BE2C (cell line): Measurements from ENCODE around the gene HMG20B.

Experiments
- DNase-seq: peaks from one replicate; pipeline ENCODE4 v3.0.0-alpha.2; 2020
- H3K27me3 ChIP-seq: fragments of 250-450 bp; sonication (Bioruptor Pico); 2 replicates; pipeline ENCODE4 v1.5.1; 2020; ENCODE audit warnings: mild to moderate bottlenecking
- H3K36me3 ChIP-seq: fragments of 250-450 bp; sonication (Bioruptor Pico); 2 replicates; pipeline ENCODE4 v1.5.1; 2020; ENCODE audit warnings: mild to moderate bottlenecking
- H3K4me1 ChIP-seq: fragments of 250-450 bp; sonication (Bioruptor Pico); 2 replicates; pipeline ENCODE4 v1.5.1; 2020
- H3K4me3 ChIP-seq: 2 replicates; pipeline ENCODE4 v1.5.1; 2011; ENCODE audit warnings: low read depth, low read length
- H3K9me3 ChIP-seq: fragments of 250-450 bp; sonication (Bioruptor Pico); 2 replicates; pipeline ENCODE4 v1.5.1; 2020
- TF ChIP-seq, protein P1 (sequence below): IDR thresholded peaks from 2 replicates; pipeline ENCODE4 v1.5.1; 2012; ENCODE audit warnings: mild to moderate bottlenecking, low read depth, low read length

HMG20B gene

DNA sequence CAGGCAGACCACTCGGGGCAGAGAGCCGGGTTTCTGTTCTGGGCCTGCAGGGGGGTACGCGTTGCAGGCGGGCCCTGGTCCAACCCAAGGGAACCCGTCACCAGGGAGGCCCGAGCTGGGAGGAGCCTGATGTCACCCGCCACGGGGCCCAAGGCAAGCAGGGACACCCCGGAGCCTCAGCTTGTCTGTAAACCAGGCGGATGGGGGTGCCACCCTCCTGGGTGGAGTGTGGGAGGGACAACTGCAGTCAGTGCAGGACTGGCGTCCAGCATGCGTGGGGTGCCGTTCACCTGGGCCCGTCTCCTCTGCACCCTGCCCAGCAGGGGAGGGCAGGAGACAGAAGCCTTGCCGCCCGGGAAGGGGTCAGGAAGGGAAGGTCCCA lies 46.9 kb downstream of the HMG20B start:
- Histone ChIP-seq H3K27me3 (no peaks in the 10 kb centered on the region), H3K36me3 (peaks cover 36% of the 10 kb centered on the region), H3K4me3 (no peak overlapping the region), H3K9me3 (no peaks in the 10 kb centered on the region), H3K4me1 (no peaks in the 10 kb centered on the region)
- TF ChIP-seq, protein P1, sequence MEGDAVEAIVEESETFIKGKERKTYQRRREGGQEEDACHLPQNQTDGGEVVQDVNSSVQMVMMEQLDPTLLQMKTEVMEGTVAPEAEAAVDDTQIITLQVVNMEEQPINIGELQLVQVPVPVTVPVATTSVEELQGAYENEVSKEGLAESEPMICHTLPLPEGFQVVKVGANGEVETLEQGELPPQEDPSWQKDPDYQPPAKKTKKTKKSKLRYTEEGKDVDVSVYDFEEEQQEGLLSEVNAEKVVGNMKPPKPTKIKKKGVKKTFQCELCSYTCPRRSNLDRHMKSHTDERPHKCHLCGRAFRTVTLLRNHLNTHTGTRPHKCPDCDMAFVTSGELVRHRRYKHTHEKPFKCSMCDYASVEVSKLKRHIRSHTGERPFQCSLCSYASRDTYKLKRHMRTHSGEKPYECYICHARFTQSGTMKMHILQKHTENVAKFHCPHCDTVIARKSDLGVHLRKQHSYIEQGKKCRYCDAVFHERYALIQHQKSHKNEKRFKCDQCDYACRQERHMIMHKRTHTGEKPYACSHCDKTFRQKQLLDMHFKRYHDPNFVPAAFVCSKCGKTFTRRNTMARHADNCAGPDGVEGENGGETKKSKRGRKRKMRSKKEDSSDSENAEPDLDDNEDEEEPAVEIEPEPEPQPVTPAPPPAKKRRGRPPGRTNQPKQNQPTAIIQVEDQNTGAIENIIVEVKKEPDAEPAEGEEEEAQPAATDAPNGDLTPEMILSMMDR = no peak
- no peak for DNase-seq

DNA sequence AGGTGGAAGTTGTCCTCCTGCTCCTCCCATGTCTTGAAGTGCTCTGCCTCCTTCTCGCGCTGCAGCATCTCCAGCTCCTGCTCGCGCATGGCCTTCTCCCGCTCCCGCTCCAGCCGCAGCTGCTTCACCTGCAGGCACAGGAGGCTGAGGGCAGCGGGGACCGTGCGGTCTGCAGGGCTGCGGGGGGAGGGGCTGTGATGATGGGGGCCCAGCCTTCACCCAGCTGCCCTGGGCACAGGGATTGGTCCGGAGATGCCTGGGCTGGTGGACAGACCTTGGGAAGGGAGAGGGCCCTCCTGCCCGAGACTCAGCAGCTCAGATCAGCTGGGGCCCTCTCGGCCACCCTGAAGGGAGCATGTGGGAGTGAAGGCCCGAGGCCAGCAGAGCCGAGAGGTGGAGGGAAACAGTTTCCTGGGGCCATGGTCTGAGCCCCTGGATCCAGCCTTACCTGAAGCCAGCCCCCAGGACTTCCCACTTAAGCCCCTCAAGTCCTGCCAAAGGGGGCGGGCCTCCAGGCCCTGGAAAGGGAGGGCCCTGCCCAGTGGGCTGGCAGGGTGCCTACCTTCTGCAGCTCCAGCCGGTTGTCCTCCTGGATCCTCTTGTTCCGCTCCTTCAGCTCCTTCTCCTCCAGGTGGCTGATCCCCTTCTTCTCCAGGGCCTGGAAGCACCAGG lies 47.5 kb downstream of the HMG20B start:
- no peaks in the 10 kb centered on the region for H3K9me3 ChIP-seq
- no peak overlapping the region for H3K4me3 ChIP-seq
- H3K36me3 ChIP-seq = peaks cover 35% of the 10 kb centered on the region
- TF ChIP-seq, protein P1 = no peak
- no peaks in the 10 kb centered on the region for H3K27me3 ChIP-seq
- DNase-seq = no peak
- no peaks in the 10 kb centered on the region for H3K4me1 ChIP-seq

DNA sequence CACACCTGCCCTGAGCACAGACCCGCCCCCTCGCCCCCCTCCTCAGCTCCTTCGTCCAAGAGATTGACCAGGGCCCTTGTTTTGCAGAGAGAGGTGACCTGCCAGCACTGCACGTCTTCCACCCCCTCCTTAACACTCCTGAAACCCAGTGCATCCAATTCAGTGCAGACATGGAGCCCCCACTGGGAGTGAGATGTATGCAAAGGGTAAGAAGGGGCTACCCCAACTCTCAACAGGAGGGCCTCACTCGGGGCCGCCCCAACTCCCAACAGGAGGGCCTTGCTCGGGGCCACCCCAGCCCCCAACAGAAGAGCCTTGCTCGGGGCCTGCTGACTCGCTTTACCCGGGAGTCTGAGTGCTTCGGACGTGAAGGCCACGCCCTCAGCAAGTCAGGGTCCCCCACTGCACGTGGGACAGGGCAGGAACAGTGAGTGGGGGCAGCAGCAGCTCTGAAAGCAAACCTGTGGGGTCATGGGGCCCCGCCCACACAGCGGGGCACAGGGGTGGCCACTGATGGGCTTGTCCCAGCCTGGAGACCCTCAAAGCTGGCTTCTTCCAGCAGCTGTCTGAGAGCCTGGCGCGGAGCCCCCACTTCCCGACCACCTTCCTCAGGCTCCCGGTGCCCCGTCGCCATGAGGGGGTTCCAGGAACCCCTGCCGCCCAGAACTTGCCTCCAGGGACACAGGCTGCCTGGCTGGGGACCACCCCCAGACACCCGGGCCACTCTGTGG lies 48.2 kb downstream of the HMG20B start:
- no peak for DNase-seq
- H3K4me3 ChIP-seq = no peak overlapping the region
- no peaks in the 10 kb centered on the region for H3K9me3 ChIP-seq
- no peaks in the 10 kb centered on the region; the same call in 1 of the 2 replicates for H3K4me1 ChIP-seq
- peaks cover 33% of the 10 kb centered on the region for H3K36me3 ChIP-seq
- no peaks in the 10 kb centered on the region for H3K27me3 ChIP-seq
- TF ChIP-seq, protein P1 = no peak

DNA sequence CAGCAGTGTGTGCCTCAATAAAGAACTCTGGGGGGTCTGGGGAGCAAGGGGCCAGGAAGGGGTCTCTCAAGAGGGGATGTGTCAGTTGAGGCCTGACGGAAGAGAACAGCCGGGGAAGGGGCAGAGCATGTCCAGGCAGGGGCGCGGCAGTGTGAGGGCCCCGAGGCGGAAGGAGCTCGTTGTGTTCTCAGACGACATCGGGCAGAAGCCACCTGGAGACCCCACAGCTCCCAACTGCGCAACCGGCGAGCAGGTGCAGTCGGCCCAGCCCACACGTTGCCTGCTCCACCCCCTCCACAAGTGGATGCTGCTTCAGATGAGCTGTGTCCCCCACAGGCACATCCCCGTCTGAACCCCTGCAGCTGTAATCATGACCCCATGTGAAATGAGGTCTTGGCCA lies 48.9 kb downstream of the HMG20B start:
- Histone ChIP-seq H3K36me3 (peaks cover 33% of the 10 kb centered on the region), H3K9me3 (no peaks in the 10 kb centered on the region), H3K27me3 (no peaks in the 10 kb centered on the region), H3K4me1 (no peaks in the 10 kb centered on the region; the same call in 1 of the 2 replicates), H3K4me3 (no peak overlapping the region)
- TF ChIP-seq, protein P1 = no peak
- no peak for DNase-seq

DNA sequence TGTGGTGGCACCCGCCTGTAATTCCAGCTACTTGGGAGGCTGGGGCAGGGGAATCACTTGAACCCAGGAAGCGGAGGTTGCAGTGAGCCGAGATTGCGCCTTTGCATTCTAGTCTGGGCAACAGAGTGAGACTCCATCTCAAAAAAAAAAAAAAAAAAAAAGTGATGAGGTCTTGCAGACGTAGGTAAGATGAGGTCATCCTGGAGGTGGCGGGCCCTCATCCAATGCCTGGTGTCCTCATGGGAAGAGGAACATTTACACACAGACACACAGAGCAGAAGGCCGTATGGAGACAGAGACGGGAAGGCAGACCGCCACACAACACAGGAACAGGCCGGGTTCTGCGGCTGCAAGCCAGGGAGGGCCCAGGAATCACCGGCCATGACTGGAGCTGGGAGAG lies 49.5 kb downstream of the HMG20B start:
- DNase-seq = no peak
- TF ChIP-seq, protein P1 = no peak
- Histone ChIP-seq H3K27me3 (no peaks in the 10 kb centered on the region), H3K9me3 (no peaks in the 10 kb centered on the region), H3K36me3 (peaks cover 30% of the 10 kb centered on the region), H3K4me1 (no peaks in the 10 kb centered on the region; the same call in 1 of the 2 replicates), H3K4me3 (no peak overlapping the region)

DNA sequence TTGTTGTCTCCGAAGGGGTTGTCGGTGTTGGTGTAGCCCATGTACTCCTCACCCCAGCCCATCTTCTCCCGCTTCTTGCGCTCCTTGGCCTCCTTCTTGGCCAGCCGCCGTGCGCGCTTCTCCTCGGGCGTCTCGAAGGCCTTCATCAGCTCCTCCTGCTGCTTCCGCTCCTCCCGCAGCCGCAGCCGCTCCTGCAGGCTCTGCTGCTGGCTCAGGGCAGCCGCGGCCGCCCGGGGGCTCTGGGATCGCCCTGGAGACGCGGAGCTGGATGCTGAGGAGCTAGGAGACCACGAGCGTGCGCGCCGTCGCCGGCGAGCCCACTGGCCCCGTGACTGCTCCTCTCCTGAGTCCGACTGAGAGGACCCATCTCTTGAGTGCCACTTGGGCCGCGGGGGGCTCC lies 51.0 kb downstream of the HMG20B start:
- DNase-seq = no peak
- TF ChIP-seq, protein P1 = no peak
- Histone ChIP-seq H3K9me3 (no peaks in the 10 kb centered on the region), H3K36me3 (peaks cover 30% of the 10 kb centered on the region), H3K4me3 (no peak overlapping the region), H3K27me3 (no peaks in the 10 kb centered on the region), H3K4me1 (no peaks in the 10 kb centered on the region; the same call in 1 of the 2 replicates)
